GM12878 (cell line): ENCODE results near the gene KIF5A. TPM values are rescaled to one million over a fixed set of nuclear protein-coding genes. Genes with fewer than 3 reads are reported as not detected.

Experiments
- ATAC-seq: fragments of 200-7000 bp; cut with Tn5 transposase; 3 replicates; pipeline ENCODE4 v1.9.1; 2020; ENCODE audit warnings: mild to moderate bottlenecking, moderate library complexity
- BruUV-seq: library from RNA; stranded (reverse); fragments of 400-500 nt; replicated peaks from 2 replicates; lab custom pipeline; 2021; lab: Mats Ljungman, UMichigan
- CTCF ChIA-PET: fragments of 300-600 bp; sonication (Branson Sonifier 250); formaldehyde crosslinking; extraction: SDS; loops from one replicate; lab custom pipeline; 2021; ENCODE audit warnings: inconsistent platforms; lab: Yijun Ruan, JAX
- POLR2A ChIA-PET: fragments of 350-600 bp; formaldehyde crosslinking; extraction: SDS; loops from one replicate; lab custom pipeline; 2021; ENCODE audit warnings: inconsistent platforms; lab: Charles Lee
- RAD21 ChIA-PET: fragments of 300-600 bp; sonication (Branson Sonifier 250); formaldehyde crosslinking; loops from one replicate; lab custom pipeline; 2023; ENCODE audit warnings: antibody characterized with exemption; ENCODE audit not compliant: unreplicated experiment; lab: Charles Lee
- SMC1A ChIA-PET: fragments of 300-600 bp; sonication (Branson Sonifier 250); formaldehyde crosslinking; loops from one replicate; lab custom pipeline; 2023; ENCODE audit not compliant: unreplicated experiment, uncharacterized antibody; lab: Charles Lee
- DNase-seq: peaks from one replicate; pipeline ENCODE4 v3.0.0-alpha.2; 2011; ENCODE audit warnings: low read depth, low spot score
- FAIRE-seq: peaks from 3 replicates; lab custom pipeline; 2011; peaks lifted over from hg19 to GRCh38; lab: Jason Lieb, UNC
- H2AFZ ChIP-seq: 2 replicates; pipeline ENCODE4 v1.6.0; 2011; ENCODE audit warnings: low read depth, low read length, control low read depth; ENCODE audit not compliant: control insufficient read depth
- H3K27ac ChIP-seq: 2 replicates; pipeline ENCODE4 v1.5.1; 2011; ENCODE audit warnings: control low read depth; ENCODE audit not compliant: control insufficient read depth, insufficient read depth
- H3K27me3 ChIP-seq, 2 experiments: replicated peaks in 1 of 2; 2 replicates each; pipeline versions ENCODE4 v1.6.0 to v1.6.1; 2011; ENCODE audit warnings: low read length in 1 of 2; ENCODE audit not compliant: control insufficient read depth in 2 of 2, insufficient read depth in 2 of 2
- H3K36me3 ChIP-seq, 2 experiments: 2 replicates each; pipeline ENCODE4 v1.5.1; 2011; ENCODE audit warnings: low read length in 1 of 2; ENCODE audit not compliant: control insufficient read depth in 2 of 2, insufficient read depth in 2 of 2
- H3K4me1 ChIP-seq: 2 replicates; pipeline ENCODE4 v1.6.1; 2011; ENCODE audit warnings: mild to moderate bottlenecking, low read length, moderate library complexity, mixed read lengths; ENCODE audit not compliant: control insufficient read depth, insufficient read depth
- H3K4me2 ChIP-seq: 2 replicates; pipeline ENCODE4 v1.6.0; 2011; ENCODE audit warnings: control low read depth; ENCODE audit not compliant: control insufficient read depth, insufficient read depth
- H3K4me3 ChIP-seq: fragments of 200-600 bp; sonication (generic); 2 replicates; pipeline ENCODE4 v1.5.1; 2016
- H3K79me2 ChIP-seq: 2 replicates; pipeline ENCODE4 v1.6.0; 2011; ENCODE audit warnings: low read length; ENCODE audit not compliant: control insufficient read depth, insufficient read depth
- H3K9ac ChIP-seq: 2 replicates; pipeline ENCODE4 v1.8.0; 2011; ENCODE audit warnings: low read length, control low read depth, mixed read lengths; ENCODE audit not compliant: control insufficient read depth, insufficient read depth
- H3K9me3 ChIP-seq: replicated peaks from 3 replicates; pipeline ENCODE4 v1.5.1; 2011; ENCODE audit warnings: mild to moderate bottlenecking, low read length; ENCODE audit not compliant: control insufficient read depth, insufficient read depth
- H4K20me1 ChIP-seq: 2 replicates; pipeline ENCODE4 v1.6.0; 2011; ENCODE audit not compliant: control insufficient read depth, insufficient read depth
- EGR1 ChIP-seq, 2 experiments: IDR thresholded peaks; 1 replicate in 1 of 2; 2 replicates in 1 of 2; pipeline ENCODE4 v1.6.1; 2011 to 2012; ENCODE audit warnings: low read depth in 2 of 2, low read length in 2 of 2, borderline replicate concordance in 1 of 2, mild to moderate bottlenecking in 1 of 2, moderate library complexity in 1 of 2
- ETV6 ChIP-seq, 2 experiments: fragments of 450-650 bp in 1 of 2; IDR thresholded peaks in 1 of 2; conservative IDR thresholded peaks in 1 of 2; 2 replicates each; pipeline ENCODE4 v1.6.1; 2014; ENCODE audit warnings: antibody characterized with exemption in 1 of 2, borderline replicate concordance in 1 of 2, low read depth in 1 of 2, mild to moderate bottlenecking in 1 of 2, moderate library complexity in 1 of 2
- RB1 ChIP-seq: fragments of 450-650 bp; formaldehyde crosslinking; IDR thresholded peaks from 2 replicates; pipeline ENCODE4 v1.6.1; 2017; ENCODE audit warnings: mild to moderate bottlenecking, borderline replicate concordance
- RELA ChIP-seq: fragments of 450-650 bp; IDR thresholded peaks from 2 replicates; pipeline ENCODE4 v1.8.0; 2014; ENCODE audit warnings: borderline replicate concordance; ENCODE audit not compliant: partially characterized antibody
- WGBS: methylation state at CpG from one replicate; pipeline ENCODE4 v1.1.6; 2016; ENCODE audit warnings: low lambda C conversion rate; ENCODE audit not compliant: insufficient replicate concordance, insufficient coverage; ENCODE audit errors: missing lambda C conversion rate; 5-methylcytosine and 5-hydroxymethylcytosine counted together
- in situ Hi-C: fragments of 300-500 bp; cut with MboI; formaldehyde crosslinking; loops from 9 replicates; pipeline ENCODE4 v1.14.3; 2018; ENCODE audit warnings: mixed read lengths
- intact Hi-C: fragments of 100-400 bp; cut with micrococcal nuclease; formaldehyde crosslinking; loops from one replicate; pipeline ENCODE4 v1.14.2; 2022; ENCODE audit not compliant: unreplicated experiment
- polyA plus RNA-seq, 11 experiments: library from polyadenylated mRNA; depleted of rRNA in 4 of 11; unstranded in 6 of 11; stranded (reverse) in 5 of 11; fragments of >200 nt; fragmentation: Nextera tagmentation in 4 of 11; fragmentation: Illumina TruSeq in 1 of 11; extraction: Ambion mirVana in 4 of 11; extraction: Trizol in 1 of 11; gene quantifications; 1 replicate in 1 of 11; 2 replicates in 10 of 11; pipeline versions ENCODE4 v1.2.1 to v1.2.3, GENCODE V29; 2011 to 2016; ENCODE audit warnings: inconsistent platforms in 2 of 11, missing spikeins in 2 of 11, low read depth in 1 of 11
- total RNA-seq, 4 experiments: library from RNA; depleted of rRNA in 3 of 4; stranded (reverse); fragments of >200 nt in 3 of 4; fragmentation: Illumina TruSeq in 1 of 4; extraction: Trizol in 1 of 4; gene quantifications; 2 replicates each; pipeline versions ENCODE4 v1.2.1 to v1.2.3, GENCODE V29; 2013 to 2021
- TF ChIP-seq, protein P1 (sequence below): fragments of 450-650 bp; IDR thresholded peaks from 2 replicates; pipeline ENCODE4 v1.6.1; 2017; ENCODE audit warnings: borderline replicate concordance

Gene KIF5A
- total and polyA plus RNA-seq, 10 of the 15 experiments (the other 5 are each of a cell fraction or from before 2014, with no cell fraction given): 0.35 to 2.9 (median 0.97) TPM

DNA sequence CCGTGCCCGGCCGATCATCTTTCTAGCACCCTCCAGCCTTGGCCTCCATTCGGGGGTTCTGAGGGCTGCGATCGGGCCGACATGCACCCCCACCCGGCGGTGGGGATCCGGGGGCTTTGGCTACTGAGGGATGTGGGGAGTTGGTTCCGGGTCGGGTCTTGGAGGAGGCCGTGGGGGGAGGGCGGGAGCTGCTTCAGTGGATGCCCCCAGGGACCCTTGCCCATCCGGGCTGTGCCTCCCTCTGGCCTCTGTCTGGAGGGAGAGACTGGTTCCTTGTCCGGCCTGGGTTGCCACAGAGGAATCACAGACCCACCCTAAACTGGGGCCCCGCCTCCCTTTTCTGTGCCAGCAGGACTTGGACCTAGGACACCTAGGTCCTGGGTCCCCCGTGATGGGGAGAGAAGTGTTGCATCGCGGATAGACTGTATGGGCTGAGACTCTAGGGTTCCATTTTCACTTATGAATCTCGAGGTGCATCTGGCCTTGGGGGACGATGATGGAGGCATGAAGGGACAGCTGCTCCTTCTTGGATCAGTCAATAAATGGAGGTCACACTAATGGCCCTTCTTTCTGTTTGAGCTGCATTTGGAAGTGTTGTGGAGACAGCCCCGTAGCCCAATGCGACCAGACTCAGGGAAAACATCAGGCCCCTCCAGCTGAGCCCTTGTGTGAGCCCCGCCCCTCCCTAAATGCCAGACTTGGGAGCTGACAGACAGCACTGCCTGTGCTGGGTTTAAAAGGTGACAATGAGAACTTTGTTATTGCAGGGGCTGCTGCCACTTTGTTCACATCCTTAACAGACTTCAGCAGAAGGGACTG is 55.4 kb downstream of the KIF5A start:
- TF ChIP-seq, protein P1, sequence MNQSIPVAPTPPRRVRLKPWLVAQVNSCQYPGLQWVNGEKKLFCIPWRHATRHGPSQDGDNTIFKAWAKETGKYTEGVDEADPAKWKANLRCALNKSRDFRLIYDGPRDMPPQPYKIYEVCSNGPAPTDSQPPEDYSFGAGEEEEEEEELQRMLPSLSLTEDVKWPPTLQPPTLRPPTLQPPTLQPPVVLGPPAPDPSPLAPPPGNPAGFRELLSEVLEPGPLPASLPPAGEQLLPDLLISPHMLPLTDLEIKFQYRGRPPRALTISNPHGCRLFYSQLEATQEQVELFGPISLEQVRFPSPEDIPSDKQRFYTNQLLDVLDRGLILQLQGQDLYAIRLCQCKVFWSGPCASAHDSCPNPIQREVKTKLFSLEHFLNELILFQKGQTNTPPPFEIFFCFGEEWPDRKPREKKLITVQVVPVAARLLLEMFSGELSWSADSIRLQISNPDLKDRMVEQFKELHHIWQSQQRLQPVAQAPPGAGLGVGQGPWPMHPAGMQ: no peak
- TF ChIP-seq EGR1 (IDR thresholded peaks at IDR 0.05; ENCODE audit: borderline replicate concordance in 1 of 2, low read depth in 2 of 2, low read length in 2 of 2) (no peak), RELA (no peak), RB1 (no peak), ETV6 (conservative IDR thresholded peaks at IDR 0.05 in 1 of 2, IDR thresholded peaks at IDR 0.05 in 1 of 2; ENCODE audit: borderline replicate concordance in 1 of 2, low read depth in 1 of 2) (no peak)
- in situ Hi-C loops: no loop called here
- Histone ChIP-seq H3K27me3 (no peaks in the 10 kb centered on the region), H2AFZ (peak overlapping the region; percentile 97), H3K4me2 (peak overlapping the region; percentile 86), H3K4me1 (peaks cover 4% of the 10 kb centered on the region; the same call in 1 of the 2 replicates), H3K79me2 (no peaks in the 10 kb centered on the region), H3K4me3 (peak overlapping the region; percentile 83), H3K9me3 (no peaks in the 10 kb centered on the region), H3K9ac (peak overlapping the region; percentile 75), H4K20me1 (no peaks in the 10 kb centered on the region), H3K36me3 (peaks cover 0 to 3% of the 10 kb centered on the region in 2 experiments; a peak in 2 of 4 replicates), H3K27ac (peak overlapping the region; percentile 32; the same call in 1 of the 2 replicates)
- TSS peak; percentile 62 for BruUV-seq
- WGBS: 33% methylated on average over 18 of the region's 25 CpGs
- FAIRE-seq (no peak), DNase-seq (no peak), ATAC-seq (peak; percentile 46)
- ChIA-PET POLR2A (interaction anchor here (0.6 to 2.5 kb wide), 4 partner anchors 9 to 16 kb away, joined by 3 to 13 read pairs (median 4); partner anchors contain the start of gene PIP4K2C), CTCF (interaction anchor here (0.6 to 2.0 kb wide), 5 partner anchors 9 to 365 kb away, joined by 3 to 8 read pairs (median 4); partner anchors contain the start of gene TSPAN31), RAD21 (interaction anchor here (0.9 to 1.6 kb wide), 3 partner anchors 9 to 28 kb away, joined by 3 read pairs; partner anchors contain the start of gene B4GALNT1), SMC1A (interaction anchor here (0.6 to 1.2 kb wide), 5 partner anchors 9 to 144 kb away, joined by 3 to 5 read pairs (median 3); no protein-coding TSS in a partner anchor)
- intact Hi-C loops: no loop called here
